HL-60 (cell line): ENCODE data around the gene DHCR24.
A peak's percentile ranks its signal among the peaks of the same experiment; 100 is the strongest.
"Not testable (repeated sequence)": the region's sequence is repeated elsewhere in the genome, so short reads cannot be mapped to it uniquely, and the experiment has no call there.

Source experiments
- DNase-seq, 2 experiments: peaks; one replicate each; pipeline ENCODE4 v3.0.0-alpha.2; 2010 to 2020; ENCODE audit warnings: low read depth in 1 of 2, low spot score in 1 of 2
- H3K27ac ChIP-seq: fragments of 250-450 bp; sonication (Bioruptor Pico); replicated peaks from 2 replicates; pipeline ENCODE4 v1.5.1; 2020; ENCODE audit warnings: mild to moderate bottlenecking, moderate library complexity
- H3K27me3 ChIP-seq: fragments of 250-450 bp; sonication (Bioruptor Pico); 2 replicates; pipeline ENCODE4 v1.5.1; 2021; ENCODE audit warnings: mild to moderate bottlenecking, moderate library complexity; ENCODE audit not compliant: insufficient read depth, poor library complexity, severe bottlenecking
- H3K4me3 ChIP-seq: replicated peaks from 2 replicates; pipeline ENCODE4 v1.5.1; 2011; ENCODE audit warnings: mild to moderate bottlenecking, control low read depth, low read length; ENCODE audit not compliant: insufficient read depth
- GABPA ChIP-seq: IDR thresholded peaks from 2 replicates; pipeline ENCODE4 v1.6.1; 2012; ENCODE audit warnings: low read depth
- POLR2AphosphoS5 ChIP-seq: IDR thresholded peaks from 2 replicates; pipeline ENCODE4 v1.6.1; 2012; ENCODE audit warnings: low read depth
- SPI1 ChIP-seq: IDR thresholded peaks from 2 replicates; pipeline ENCODE4 v1.6.1; 2012; ENCODE audit warnings: low read depth, mild to moderate bottlenecking, borderline replicate concordance
- long read RNA-seq: library from polyadenylated mRNA; unstranded; transcript quantifications from one replicate; pipeline ENCODE4 v2.0.0, GENCODE V29; 2020
- TF ChIP-seq, protein P1 (sequence below): IDR thresholded peaks from 2 replicates; pipeline ENCODE4 v1.6.1; 2012; ENCODE audit warnings: low read depth; ENCODE audit not compliant: insufficient replicate concordance
- TF ChIP-seq, protein P2 (sequence below): IDR thresholded peaks from one replicate; pipeline ENCODE4 v1.5.1; 2011; ENCODE audit warnings: low read length, control low read depth, inconsistent platforms; ENCODE audit not compliant: insufficient read depth

The DHCR24 gene, protein sequence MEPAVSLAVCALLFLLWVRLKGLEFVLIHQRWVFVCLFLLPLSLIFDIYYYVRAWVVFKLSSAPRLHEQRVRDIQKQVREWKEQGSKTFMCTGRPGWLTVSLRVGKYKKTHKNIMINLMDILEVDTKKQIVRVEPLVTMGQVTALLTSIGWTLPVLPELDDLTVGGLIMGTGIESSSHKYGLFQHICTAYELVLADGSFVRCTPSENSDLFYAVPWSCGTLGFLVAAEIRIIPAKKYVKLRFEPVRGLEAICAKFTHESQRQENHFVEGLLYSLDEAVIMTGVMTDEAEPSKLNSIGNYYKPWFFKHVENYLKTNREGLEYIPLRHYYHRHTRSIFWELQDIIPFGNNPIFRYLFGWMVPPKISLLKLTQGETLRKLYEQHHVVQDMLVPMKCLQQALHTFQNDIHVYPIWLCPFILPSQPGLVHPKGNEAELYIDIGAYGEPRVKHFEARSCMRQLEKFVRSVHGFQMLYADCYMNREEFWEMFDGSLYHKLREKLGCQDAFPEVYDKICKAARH
- long read RNA-seq, full-length matches to known transcripts: 181 of 262 reads
- long read RNA-seq, partial matches to known transcripts: 22 of 262 reads
- long read RNA-seq, other reads (novel, unspliced or antisense): 59 of 262 reads

DNA sequence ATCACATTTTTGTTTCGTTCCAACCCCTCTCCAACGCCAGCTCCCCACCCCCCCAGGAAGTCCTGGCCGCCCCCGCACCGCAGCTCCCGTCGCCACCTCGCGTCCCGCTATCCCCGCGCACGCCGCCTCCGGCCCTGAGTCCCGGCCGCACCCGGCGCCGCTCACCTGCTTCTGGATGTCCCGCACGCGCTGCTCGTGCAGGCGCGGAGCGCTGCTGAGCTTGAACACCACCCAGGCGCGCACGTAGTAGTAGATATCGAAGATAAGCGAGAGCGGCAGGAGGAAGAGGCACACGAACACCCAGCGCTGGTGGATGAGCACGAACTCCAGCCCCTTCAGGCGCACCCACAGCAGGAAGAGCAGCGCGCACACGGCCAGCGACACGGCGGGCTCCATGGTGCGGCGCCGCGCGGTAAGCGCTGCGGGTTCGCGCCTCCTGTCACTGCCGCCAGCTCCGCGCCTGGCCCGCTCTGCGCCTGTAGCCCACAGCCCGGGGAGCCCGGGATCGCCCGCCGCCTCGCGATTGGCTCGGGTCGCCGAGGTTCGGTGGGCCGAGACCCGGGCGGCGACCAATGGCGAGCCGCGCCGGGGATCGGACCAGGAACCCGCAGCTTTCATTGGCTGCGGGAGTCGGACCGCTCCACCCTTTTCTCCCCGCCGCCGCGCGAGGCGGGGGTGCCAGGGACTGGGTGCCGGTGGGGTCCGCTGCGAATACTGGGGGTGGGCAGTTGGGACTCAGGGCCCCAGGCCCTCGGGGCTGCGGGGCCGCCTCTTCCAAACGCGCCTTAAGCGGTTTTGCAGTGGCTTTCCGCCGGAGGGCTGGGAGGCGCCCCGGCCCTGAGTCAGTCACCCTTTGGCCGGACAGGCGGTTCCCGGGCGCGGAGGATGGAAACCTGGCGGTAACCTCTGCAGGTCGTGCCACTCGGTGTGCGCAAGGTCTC lies at the start of gene DHCR24:
Gene DHCR24 (minus strand): TSS at position 472 of the 941 bp plus-strand sequence. CDS start 76 bp downstream, at position 396.
- Histone ChIP-seq H3K27me3 (no peaks in the 10 kb centered on the region), H3K4me3 (peak within 1 kb of the TSS; percentile 87)
- DNase-seq: peak; percentile 78 to 84

DNA sequence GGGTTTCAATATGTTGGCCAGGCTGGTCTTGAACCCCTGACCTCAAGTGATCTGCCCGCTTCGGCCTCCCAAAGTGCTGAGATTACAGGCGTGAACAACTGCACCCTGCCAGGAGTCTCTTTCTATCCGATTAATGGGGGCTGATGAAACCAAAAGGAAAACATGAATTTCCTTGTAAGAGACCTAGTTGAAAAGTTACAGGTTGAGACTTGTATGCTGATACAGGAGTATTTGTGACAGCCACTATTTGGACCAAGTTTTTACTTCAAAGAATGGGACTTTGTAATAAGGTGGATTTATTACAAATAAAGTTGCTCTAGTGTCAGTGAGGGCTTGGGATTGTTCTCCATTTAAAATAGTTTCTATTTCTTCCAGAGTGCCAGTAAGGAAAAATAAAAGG lies 49.8 kb upstream of the DHCR24 start:
- TF ChIP-seq GABPA (no peak), POLR2AphosphoS5 (no peak), SPI1 (no peak)
- TF ChIP-seq, protein P1, sequence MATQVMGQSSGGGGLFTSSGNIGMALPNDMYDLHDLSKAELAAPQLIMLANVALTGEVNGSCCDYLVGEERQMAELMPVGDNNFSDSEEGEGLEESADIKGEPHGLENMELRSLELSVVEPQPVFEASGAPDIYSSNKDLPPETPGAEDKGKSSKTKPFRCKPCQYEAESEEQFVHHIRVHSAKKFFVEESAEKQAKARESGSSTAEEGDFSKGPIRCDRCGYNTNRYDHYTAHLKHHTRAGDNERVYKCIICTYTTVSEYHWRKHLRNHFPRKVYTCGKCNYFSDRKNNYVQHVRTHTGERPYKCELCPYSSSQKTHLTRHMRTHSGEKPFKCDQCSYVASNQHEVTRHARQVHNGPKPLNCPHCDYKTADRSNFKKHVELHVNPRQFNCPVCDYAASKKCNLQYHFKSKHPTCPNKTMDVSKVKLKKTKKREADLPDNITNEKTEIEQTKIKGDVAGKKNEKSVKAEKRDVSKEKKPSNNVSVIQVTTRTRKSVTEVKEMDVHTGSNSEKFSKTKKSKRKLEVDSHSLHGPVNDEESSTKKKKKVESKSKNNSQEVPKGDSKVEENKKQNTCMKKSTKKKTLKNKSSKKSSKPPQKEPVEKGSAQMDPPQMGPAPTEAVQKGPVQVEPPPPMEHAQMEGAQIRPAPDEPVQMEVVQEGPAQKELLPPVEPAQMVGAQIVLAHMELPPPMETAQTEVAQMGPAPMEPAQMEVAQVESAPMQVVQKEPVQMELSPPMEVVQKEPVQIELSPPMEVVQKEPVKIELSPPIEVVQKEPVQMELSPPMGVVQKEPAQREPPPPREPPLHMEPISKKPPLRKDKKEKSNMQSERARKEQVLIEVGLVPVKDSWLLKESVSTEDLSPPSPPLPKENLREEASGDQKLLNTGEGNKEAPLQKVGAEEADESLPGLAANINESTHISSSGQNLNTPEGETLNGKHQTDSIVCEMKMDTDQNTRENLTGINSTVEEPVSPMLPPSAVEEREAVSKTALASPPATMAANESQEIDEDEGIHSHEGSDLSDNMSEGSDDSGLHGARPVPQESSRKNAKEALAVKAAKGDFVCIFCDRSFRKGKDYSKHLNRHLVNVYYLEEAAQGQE: no peak
- TF ChIP-seq, protein P2, sequence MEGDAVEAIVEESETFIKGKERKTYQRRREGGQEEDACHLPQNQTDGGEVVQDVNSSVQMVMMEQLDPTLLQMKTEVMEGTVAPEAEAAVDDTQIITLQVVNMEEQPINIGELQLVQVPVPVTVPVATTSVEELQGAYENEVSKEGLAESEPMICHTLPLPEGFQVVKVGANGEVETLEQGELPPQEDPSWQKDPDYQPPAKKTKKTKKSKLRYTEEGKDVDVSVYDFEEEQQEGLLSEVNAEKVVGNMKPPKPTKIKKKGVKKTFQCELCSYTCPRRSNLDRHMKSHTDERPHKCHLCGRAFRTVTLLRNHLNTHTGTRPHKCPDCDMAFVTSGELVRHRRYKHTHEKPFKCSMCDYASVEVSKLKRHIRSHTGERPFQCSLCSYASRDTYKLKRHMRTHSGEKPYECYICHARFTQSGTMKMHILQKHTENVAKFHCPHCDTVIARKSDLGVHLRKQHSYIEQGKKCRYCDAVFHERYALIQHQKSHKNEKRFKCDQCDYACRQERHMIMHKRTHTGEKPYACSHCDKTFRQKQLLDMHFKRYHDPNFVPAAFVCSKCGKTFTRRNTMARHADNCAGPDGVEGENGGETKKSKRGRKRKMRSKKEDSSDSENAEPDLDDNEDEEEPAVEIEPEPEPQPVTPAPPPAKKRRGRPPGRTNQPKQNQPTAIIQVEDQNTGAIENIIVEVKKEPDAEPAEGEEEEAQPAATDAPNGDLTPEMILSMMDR: no peak
- Histone ChIP-seq H3K27me3 (peaks cover 10% of the 10 kb centered on the region), H3K4me3 (no peak overlapping the region), H3K27ac (no peak overlapping the region)
- DNase-seq: no peak

More for the DNA sequence above, at the start of gene DHCR24:
- TF ChIP-seq SPI1 (no peak), POLR2AphosphoS5 (peak; percentile 65; the same call in 1 of the 2 replicates), GABPA (no peak)
- TF ChIP-seq, protein P1: no peak
- TF ChIP-seq, protein P2: no peak
- H3K27ac ChIP-seq: peak within 1 kb of the TSS; percentile 81

DNA sequence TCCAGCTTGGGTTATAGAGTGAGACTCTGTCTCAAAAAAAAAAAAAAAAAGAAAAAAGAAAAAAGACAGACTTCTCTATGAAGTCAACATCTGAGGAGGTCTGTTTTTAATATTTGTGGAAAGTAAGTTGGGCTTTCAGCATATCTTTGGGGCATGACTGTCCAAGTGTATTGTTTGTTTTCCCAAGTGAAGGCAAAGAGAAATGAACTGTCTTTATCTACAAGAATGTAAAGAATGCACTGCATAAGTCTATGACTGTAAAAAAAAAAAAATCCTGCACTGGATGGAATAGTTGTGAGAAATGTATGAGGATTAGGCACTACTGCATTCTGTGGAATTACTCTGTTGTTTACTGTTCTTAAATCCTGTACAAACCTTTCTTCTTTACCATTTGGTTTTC lies 47.9 kb upstream of the DHCR24 start:
- no peak for DNase-seq
- no peak for TF ChIP-seq SPI1
- TF ChIP-seq, protein P1: no peak
- no peak for TF ChIP-seq GABPA
- TF ChIP-seq, protein P2: no peak
- TF ChIP-seq POLR2AphosphoS5: no peak
- no peak overlapping the region for H3K4me3 ChIP-seq
- no peak overlapping the region for H3K27ac ChIP-seq
- peaks cover 10% of the 10 kb centered on the region for H3K27me3 ChIP-seq

DNA sequence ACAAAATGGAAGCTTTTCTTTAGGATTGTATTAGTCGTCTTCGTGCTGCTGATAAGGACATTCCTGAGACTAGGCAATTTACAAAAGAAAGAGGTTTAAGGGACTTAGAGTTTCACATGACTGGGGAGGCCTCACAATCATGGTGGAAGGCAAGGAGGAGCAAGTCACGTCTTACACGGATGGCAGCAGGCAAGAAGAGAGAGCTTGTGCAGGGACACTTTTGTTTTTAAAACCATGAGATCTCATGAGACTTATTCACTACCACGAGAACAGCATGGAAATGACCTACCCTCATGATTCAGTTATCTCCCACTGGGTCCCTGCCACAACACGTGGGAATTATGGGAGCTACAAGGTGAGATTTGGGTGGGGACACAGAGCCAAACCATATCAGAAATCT lies 47.1 kb upstream of the DHCR24 start:
- not testable (repeated sequence) for DNase-seq, H3K4me3 ChIP-seq, H3K27ac ChIP-seq
- H3K27me3 ChIP-seq: peaks cover 10% of the 10 kb centered on the region
